Uterus (tissue), 2 donors: ENCODE measurements around the gene KCNIP2.

Experiments used
- CTCF ChIP-seq, 4 experiments: fragments of 200-600 bp in 2 of 4; fragments of 450-650 bp in 2 of 4; sonication (generic) in 2 of 4; IDR thresholded peaks; one replicate each; pipeline ENCODE4 v1.5.1; 2016 to 2019; ENCODE audit warnings: antibody characterized with exemption in 4 of 4, mild to moderate bottlenecking in 2 of 4, moderate library complexity in 1 of 4
- POLR2A ChIP-seq, 2 donors: fragments of 450-650 bp; IDR thresholded peaks; one replicate each; pipeline ENCODE4 v1.6.1; 2016; ENCODE audit warnings: antibody characterized with exemption in 2 of 2, mild to moderate bottlenecking in 1 of 2, moderate library complexity in 1 of 2

GRCh38 chr10:101816913-101817336, 26.7 kb downstream of the KCNIP2 start:
- TF ChIP-seq CTCF (IDR thresholded peaks at IDR 0.05): no peak
- no peak for TF ChIP-seq POLR2A (IDR thresholded peaks at IDR 0.05)
